GM10266 (cell line): Measurements from ENCODE around the gene ZCCHC13.

ENCODE experiments used
- DNase-seq: peaks from one replicate; pipeline ENCODE4 v3.0.0; 2012; ENCODE audit errors: extremely low spot score
- TF ChIP-seq, protein P1 (sequence below): IDR thresholded peaks from 2 replicates; pipeline ENCODE4 v1.5.1; 2012; ENCODE audit warnings: mild to moderate bottlenecking, low read depth; ENCODE audit not compliant: control insufficient read depth, insufficient read depth; ENCODE audit errors: missing control alignments

Gene ZCCHC13

DNA sequence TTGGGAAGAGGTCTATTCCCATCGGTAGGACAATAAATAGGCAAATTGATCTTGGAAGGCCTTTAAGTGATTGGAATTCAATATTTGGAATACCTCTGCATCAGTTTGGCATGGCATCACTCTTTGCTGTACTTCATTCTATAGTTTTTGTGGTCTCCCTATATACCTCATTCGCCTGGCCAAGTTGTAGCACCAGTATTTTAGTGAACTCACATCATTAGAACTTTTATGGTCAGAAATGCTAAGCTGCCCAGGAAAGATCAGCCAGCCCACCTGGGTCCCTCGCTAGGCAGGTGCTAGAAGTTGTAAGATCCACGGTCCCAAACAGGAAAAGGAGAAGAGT lies 40.3 kb downstream of the ZCCHC13 start:
- DNase-seq = no peak
- TF ChIP-seq, protein P1, sequence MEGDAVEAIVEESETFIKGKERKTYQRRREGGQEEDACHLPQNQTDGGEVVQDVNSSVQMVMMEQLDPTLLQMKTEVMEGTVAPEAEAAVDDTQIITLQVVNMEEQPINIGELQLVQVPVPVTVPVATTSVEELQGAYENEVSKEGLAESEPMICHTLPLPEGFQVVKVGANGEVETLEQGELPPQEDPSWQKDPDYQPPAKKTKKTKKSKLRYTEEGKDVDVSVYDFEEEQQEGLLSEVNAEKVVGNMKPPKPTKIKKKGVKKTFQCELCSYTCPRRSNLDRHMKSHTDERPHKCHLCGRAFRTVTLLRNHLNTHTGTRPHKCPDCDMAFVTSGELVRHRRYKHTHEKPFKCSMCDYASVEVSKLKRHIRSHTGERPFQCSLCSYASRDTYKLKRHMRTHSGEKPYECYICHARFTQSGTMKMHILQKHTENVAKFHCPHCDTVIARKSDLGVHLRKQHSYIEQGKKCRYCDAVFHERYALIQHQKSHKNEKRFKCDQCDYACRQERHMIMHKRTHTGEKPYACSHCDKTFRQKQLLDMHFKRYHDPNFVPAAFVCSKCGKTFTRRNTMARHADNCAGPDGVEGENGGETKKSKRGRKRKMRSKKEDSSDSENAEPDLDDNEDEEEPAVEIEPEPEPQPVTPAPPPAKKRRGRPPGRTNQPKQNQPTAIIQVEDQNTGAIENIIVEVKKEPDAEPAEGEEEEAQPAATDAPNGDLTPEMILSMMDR = no peak

DNA sequence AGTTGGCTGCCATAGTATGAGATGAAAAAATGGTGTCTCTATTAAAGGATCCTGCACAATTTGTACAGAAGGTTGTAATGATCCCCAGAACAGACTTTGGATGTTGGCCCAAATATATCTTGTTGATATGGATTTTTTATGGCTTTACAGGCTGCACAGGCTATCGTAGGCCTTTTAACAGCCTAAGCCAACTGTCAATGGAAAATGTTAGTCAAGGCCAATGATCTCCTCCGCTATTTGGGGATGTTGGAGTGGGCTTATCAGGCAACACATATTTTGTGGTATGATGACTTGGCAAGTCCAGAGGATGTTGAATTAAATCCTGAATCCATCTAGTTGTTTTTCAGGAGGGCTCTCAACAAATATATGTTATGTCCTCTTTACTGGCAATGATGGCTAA lies 42.1 kb downstream of the ZCCHC13 start:
- TF ChIP-seq, protein P1 = no peak
- no peak for DNase-seq

DNA sequence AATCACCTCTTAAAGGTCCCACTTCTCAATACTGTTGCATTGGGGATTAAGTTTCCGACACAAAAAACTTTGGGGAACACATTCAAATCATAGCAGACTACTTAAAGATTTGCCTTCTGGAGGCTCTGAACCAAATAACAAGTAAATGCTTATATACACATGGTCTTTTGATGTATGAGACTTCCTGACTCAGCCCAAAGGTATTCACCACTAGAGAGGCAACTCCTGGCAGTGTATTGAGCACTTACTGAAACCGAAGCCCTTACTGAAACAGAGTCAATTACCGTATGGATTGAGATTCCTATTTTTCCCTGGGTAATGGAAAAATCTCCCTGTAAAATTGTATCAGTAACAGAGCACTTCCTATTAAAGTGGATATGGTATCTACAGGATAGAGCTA lies 45.4 kb downstream of the ZCCHC13 start:
- TF ChIP-seq, protein P1 = no peak
- DNase-seq = no peak

DNA sequence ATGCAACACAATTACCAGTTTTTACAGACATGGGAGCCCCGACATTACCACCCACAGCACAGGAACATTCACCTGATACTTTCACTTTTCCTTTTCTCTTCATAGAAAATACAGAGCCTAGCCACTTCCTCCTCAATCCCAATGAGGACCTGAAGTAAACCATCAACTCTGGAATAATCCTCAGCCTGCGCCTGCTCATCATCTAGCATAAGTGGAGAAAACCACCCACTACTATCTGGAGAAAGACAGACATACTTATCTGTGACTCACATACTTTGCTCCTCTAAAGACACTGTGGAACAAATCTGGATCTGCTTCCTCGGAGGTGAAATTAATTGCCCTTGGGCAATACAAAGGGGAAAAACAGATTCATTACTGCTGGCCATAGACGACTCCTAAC lies 47.8 kb downstream of the ZCCHC13 start:
- DNase-seq = no peak
- TF ChIP-seq, protein P1 = no peak

DNA sequence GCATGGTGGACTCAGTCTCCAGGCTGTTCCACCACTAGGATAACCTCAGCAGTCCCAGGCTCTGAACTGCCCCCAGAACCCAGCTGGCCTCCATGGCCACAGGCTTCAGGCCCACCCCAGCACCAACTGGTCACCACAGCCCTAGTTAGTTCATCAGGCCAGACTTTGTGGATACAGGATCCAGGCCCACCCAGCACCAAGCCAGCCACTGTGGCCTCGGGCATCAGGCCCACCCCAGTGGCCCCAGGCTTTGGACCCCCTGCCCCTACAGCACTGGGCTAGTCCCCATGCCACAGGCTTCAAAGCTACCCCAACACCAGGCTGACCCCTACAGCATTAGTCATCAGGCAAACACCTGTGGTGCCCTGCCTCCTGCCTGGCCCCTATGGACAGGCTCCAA lies 50.0 kb downstream of the ZCCHC13 start:
- DNase-seq = no peak
- TF ChIP-seq, protein P1 = no peak
